NCI-H510A (cell line): Measurements from ENCODE around the gene LILRB5.
A peak's percentile ranks its signal among the peaks of the same experiment; 100 is the strongest.
"Not testable (repeated sequence)": the region's sequence is repeated elsewhere in the genome, so short reads cannot be mapped to it uniquely, and the experiment has no call there.

Experiments used
- DNase-seq: peaks from one replicate; lab custom pipeline; 2025; lab: John Stamatoyannopoulos, UW

LILRB5 gene

GRCh38 chr19:54275951-54276350 lies 18.9 kb upstream of the LILRB5 start:
- DNase-seq = no peak

GRCh38 chr19:54274516-54274915 lies 17.4 kb upstream of the LILRB5 start:
- DNase-seq = not testable (repeated sequence)

- no peak for DNase-seq
These were observed 16.7 kb upstream of the LILRB5 start for GRCh38 chr19:54273821-54274220.

- DNase-seq = not testable (repeated sequence)
These were observed 15.1 kb upstream of the LILRB5 start for GRCh38 chr19:54272181-54272580.

GRCh38 chr19:54271587-54271986 lies 14.5 kb upstream of the LILRB5 start:
- DNase-seq = not testable (repeated sequence)

- no peak for DNase-seq
These were observed 14.0 kb upstream of the LILRB5 start for GRCh38 chr19:54271106-54271505.

- DNase-seq = no peak
These were observed 11.9 kb upstream of the LILRB5 start for GRCh38 chr19:54268936-54269335.

GRCh38 chr19:54266133-54266532 lies 9.1 kb upstream of the LILRB5 start:
- DNase-seq = peak; percentile 5

- no peak for DNase-seq
These were observed 5.4 kb upstream of the LILRB5 start for GRCh38 chr19:54262470-54262869.

- DNase-seq = no peak
These were observed 5.0 kb upstream of the LILRB5 start for GRCh38 chr19:54262066-54262465.

- DNase-seq = no peak
These were observed 590 bp downstream of the LILRB5 start for GRCh38 chr19:54256250-54257115.

- no peak for DNase-seq
These were observed 1.8 kb downstream of the LILRB5 start for GRCh38 chr19:54255105-54255775.

- DNase-seq = no peak
These were observed 2.7 kb downstream of the LILRB5 start for GRCh38 chr19:54254195-54254906.

- DNase-seq = no peak
These were observed 3.5 kb downstream of the LILRB5 start for GRCh38 chr19:54253331-54254194.

- no peak for DNase-seq
These were observed 4.2 kb downstream of the LILRB5 start for GRCh38 chr19:54252845-54253244.

- DNase-seq = no peak
These were observed 4.8 kb downstream of the LILRB5 start for GRCh38 chr19:54252243-54252642.

- DNase-seq = no peak
These were observed 9.0 kb downstream of the LILRB5 start for GRCh38 chr19:54248016-54248601.

GRCh38 chr19:54247106-54247930 lies 9.8 kb downstream of the LILRB5 start:
- DNase-seq = no peak

- no peak for DNase-seq
These were observed 11.1 kb downstream of the LILRB5 start for GRCh38 chr19:54245936-54246335.

GRCh38 chr19:54243809-54244208 lies 13.3 kb downstream of the LILRB5 start:
- DNase-seq = not testable (repeated sequence)
